Stimulated activated CD4-positive, alpha-beta T cell treated with anti-CD3 and anti-CD28 coated beads, Interleukin-1b, Interleukin-23, amount 100 ng/mL, for 48 hours (primary cell): ENCODE results near the gene METTL6.
"Not testable (repeated sequence)": the region's sequence is repeated elsewhere in the genome, so short reads cannot be mapped to it uniquely, and the experiment has no call there.

ENCODE experiments used
- DNase-seq: peaks from one replicate; pipeline ENCODE4 v3.0.0-alpha.2; 2020

The METTL6 gene

GRCh38 chr3:15401936-15402335, 25.4 kb downstream of the METTL6 start:
- no peak for DNase-seq

DNA sequence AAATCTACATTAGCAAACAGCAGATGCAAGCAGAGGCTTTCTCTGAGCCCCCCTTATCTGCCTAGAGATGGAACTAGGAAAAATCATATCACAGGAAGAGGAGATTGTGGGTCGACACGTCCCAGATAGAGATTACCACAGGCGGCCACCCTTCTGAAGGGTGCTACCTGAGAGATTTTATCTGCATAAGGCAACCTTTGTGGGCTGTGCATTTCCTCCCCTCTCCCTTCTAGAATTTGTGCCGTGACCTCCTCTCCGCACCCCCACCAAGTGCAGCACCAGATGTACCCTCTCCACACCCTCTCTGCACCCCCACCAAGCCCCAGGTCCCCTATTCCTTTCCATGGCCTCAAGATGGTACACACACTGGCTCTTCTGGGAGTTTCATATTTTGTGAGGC, 27.4 kb downstream of the METTL6 start:
- no peak for DNase-seq

- DNase-seq = not testable (repeated sequence)
Measured at GRCh38 chr3:15398731-15399133, 28.6 kb downstream of the METTL6 start.

DNA sequence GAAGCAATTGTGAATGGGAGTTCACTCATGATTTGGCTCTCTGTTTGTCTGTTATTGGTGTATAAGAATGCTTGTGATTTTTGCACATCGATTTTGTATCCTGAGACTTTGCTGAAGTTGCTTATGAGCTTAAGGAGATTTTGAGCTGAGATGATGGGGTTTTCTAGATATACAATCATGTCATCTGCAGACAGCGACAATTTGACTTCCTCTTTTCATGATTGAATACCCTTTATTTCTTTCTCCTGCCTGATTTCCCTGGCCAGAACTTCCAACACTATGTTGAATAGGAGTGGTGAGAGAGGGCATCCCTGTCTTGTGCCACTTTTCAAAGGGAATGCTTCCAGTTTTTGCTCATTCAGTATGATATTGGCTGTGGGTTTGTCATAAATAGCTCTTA, 34.1 kb downstream of the METTL6 start:
- not testable (repeated sequence) for DNase-seq

- no peak for DNase-seq
Measured at GRCh38 chr3:15391007-15391406, 36.3 kb downstream of the METTL6 start.

GRCh38 chr3:15390460-15390859, 36.9 kb downstream of the METTL6 start:
- no peak for DNase-seq

GRCh38 chr3:15388335-15388734, 39.0 kb downstream of the METTL6 start:
- not testable (repeated sequence) for DNase-seq

DNA sequence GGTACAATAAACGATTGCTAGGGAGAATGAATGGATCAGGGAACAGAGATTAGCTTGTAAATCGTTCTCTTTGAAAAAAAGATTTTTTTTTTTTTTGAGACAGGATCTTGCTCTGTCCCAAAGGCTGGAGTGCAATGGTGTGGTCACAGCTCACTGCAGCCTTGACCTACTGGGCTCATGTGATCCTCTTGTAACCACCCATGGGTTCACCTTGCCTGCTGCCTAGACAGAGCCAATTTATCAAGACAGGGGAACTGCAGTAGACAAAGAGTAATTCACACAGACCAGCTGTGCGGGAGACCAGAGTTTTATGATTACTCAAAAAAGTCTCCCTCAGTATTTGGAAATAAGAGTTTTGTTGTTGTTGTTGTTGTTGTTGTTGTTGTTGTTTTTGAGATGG, 39.6 kb downstream of the METTL6 start:
- DNase-seq = no peak

DNA sequence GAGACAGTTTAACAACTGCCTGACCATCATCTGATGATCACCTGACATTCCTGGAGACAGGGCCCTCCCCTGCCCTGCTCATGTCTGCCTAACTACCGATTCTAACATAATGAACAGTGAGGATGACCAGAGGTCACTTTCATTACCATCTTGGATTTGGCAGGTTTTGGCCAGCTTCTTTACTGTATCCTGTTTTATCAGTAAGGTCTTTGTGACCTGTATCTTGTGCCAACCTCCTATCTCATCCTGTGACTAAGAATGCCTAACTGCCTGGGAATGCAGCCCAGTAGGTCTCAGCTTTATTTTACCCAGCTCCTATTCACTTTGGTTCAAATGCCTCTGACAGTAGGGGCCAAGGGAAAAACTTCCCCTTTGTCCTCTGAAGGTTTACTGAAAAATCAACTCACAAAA, 40.2 kb downstream of the METTL6 start:
- DNase-seq = no peak

DNA sequence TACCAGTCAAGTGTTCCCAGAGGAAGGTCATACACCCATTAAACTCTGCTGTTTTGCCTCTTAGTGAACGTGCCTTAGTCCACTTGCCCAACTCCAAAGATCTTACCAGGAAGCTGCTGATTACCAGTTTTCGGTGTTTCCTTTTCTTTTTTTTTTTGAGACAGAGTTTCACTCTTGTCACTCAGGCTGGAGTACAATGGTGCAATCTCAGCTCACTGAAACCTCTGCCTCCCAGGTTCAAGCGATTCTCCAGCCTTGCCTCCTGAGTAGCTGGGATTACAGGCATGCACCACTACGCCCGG, 40.7 kb downstream of the METTL6 start:
- not testable (repeated sequence) for DNase-seq

- no peak for DNase-seq
Measured at GRCh38 chr3:15385901-15386653, 41.3 kb downstream of the METTL6 start.

GRCh38 chr3:15385238-15385695, 42.1 kb downstream of the METTL6 start:
- DNase-seq = not testable (repeated sequence)

GRCh38 chr3:15384510-15385237, 42.7 kb downstream of the METTL6 start:
- no peak for DNase-seq

- DNase-seq = no peak
Measured at GRCh38 chr3:15382405-15382923, 44.9 kb downstream of the METTL6 start.

GRCh38 chr3:15380980-15381890, 46.1 kb downstream of the METTL6 start:
- DNase-seq = no peak

DNA sequence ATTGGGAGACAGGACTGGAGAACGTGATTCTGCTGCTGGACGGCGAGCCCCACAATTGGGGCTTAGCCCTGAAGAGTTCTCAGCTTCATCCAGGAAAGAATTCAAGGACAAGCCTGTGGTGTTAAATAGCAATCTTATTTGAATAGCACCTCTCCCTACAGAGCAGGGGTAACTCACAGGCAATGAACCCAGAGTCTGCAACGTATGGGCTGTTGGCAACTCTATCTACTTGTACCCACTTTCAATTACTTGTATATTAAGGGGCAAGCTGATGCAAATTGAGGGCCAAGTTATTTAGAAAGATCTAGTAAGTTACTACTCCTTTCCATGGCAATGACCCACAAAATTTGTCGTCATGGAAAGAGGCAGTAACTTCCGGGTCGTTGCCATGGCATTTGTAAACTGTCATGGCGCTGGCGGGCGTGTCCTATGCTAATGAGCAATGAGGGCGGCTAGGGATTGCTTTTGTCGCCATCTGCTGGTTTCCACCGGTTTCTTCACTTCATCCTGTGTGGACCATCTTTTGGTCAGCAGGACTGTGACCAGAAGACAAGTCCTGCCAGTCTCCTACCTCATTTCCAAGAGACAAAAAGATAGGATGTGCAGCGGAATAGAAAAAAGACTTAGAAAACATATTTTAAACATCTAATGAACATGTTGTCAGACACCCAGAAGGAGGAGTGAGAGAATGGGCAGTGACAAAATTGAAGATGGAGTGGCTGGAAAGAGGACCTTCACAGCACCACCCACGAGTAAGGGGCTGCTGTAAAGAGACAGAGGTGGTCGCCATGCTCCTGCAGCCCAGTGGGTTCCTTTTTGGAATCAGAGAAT, 49.2 kb downstream of the METTL6 start:
- DNase-seq = peak; percentile 94

GRCh38 chr3:15375461-15376000, 51.8 kb downstream of the METTL6 start:
- no peak for DNase-seq

GRCh38 chr3:15372918-15373317, 54.4 kb downstream of the METTL6 start:
- no peak for DNase-seq

- no peak for DNase-seq
Measured at GRCh38 chr3:15368561-15369135, 58.7 kb downstream of the METTL6 start.

- DNase-seq = no peak
Measured at GRCh38 chr3:15367059-15367458, 60.3 kb downstream of the METTL6 start.

- DNase-seq = not testable (repeated sequence)
Measured at GRCh38 chr3:15364078-15364477, 63.3 kb downstream of the METTL6 start.
